GM23338 (cell line): ENCODE data around the gene DYNLT2B. TPM values are rescaled to one million over a fixed set of nuclear protein-coding genes. Genes with fewer than 3 reads are reported as not detected.

ENCODE experiments used
- ATAC-seq: fragments of 200-7000 bp; cut with Tn5 transposase; 3 replicates; pipeline ENCODE4 v1.9.1; 2020
- DNase-seq: peaks from one replicate; pipeline ENCODE4 v3.0.0-alpha.2; 2015; ENCODE audit warnings: low spot score
- H2AFZ ChIP-seq: fragments of 200-600 bp; sonication (generic); 2 replicates; pipeline ENCODE4 v1.8.0; 2016; ENCODE audit warnings: antibody characterized with exemption, mild to moderate bottlenecking, moderate library complexity
- H3F3A ChIP-seq: fragments of 200-600 bp; sonication (generic); replicated peaks from 2 replicates; pipeline ENCODE4 v1.8.0; 2017; ENCODE audit warnings: antibody characterized with exemption, mixed run types, low read depth
- H3K27ac ChIP-seq: fragments of 200-600 bp; sonication (generic); 2 replicates; pipeline ENCODE4 v1.6.1; 2016; ENCODE audit warnings: low read depth
- H3K27me3 ChIP-seq: fragments of 200-600 bp; sonication (generic); 2 replicates; pipeline ENCODE4 v1.8.0; 2016; ENCODE audit warnings: mild to moderate bottlenecking, mixed run types, moderate library complexity; ENCODE audit not compliant: insufficient read depth
- H3K36me3 ChIP-seq: fragments of 200-600 bp; sonication (generic); 2 replicates; pipeline ENCODE4 v1.8.0; 2016; ENCODE audit warnings: mild to moderate bottlenecking; ENCODE audit not compliant: insufficient read depth
- H3K4me1 ChIP-seq: fragments of 200-600 bp; sonication (generic); 2 replicates; pipeline ENCODE4 v1.8.0; 2016; ENCODE audit warnings: mild to moderate bottlenecking, moderate library complexity; ENCODE audit not compliant: insufficient read depth
- H3K4me2 ChIP-seq: fragments of 200-600 bp; sonication (generic); 2 replicates; pipeline ENCODE4 v1.7.1; 2017; ENCODE audit warnings: mixed run types
- H3K4me3 ChIP-seq: fragments of 200-600 bp; sonication (generic); 2 replicates; pipeline ENCODE4 v1.6.1; 2016; ENCODE audit warnings: mixed run types
- H3K79me2 ChIP-seq: fragments of 200-600 bp; sonication (generic); replicated peaks from 2 replicates; pipeline ENCODE4 v1.8.0; 2017; ENCODE audit warnings: mild to moderate bottlenecking; ENCODE audit not compliant: insufficient read depth
- H3K9me2 ChIP-seq: fragments of 200-600 bp; sonication (generic); 2 replicates; pipeline ENCODE4 v1.8.0; 2017; ENCODE audit not compliant: insufficient read depth
- H4K20me1 ChIP-seq: fragments of 200-600 bp; sonication (generic); replicated peaks from 2 replicates; pipeline ENCODE4 v1.8.0; 2017; ENCODE audit warnings: mild to moderate bottlenecking; ENCODE audit not compliant: insufficient read depth
- H3K27ac Mint-ChIP-seq: 2 replicates; pipeline ENCODE4 v1.8.0; 2020; ENCODE audit warnings: inconsistent platforms, mild to moderate bottlenecking, moderate library complexity, mixed read lengths
- H3K27me3 Mint-ChIP-seq: 3 replicates; pipeline ENCODE4 v1.8.0; 2022; ENCODE audit warnings: low read depth, mild to moderate bottlenecking, moderate library complexity, mixed read lengths, inconsistent platforms; ENCODE audit not compliant: insufficient read depth, poor library complexity
- H3K36me3 Mint-ChIP-seq: 3 replicates; pipeline ENCODE4 v1.8.0; 2021; ENCODE audit warnings: low read depth, mild to moderate bottlenecking, inconsistent platforms, moderate library complexity, mixed read lengths
- H3K4me1 Mint-ChIP-seq: 3 replicates; pipeline ENCODE4 v1.8.0; 2020; ENCODE audit warnings: mild to moderate bottlenecking, inconsistent platforms, mixed read lengths
- H3K4me3 Mint-ChIP-seq: 3 replicates; pipeline ENCODE4 v1.8.0; 2021; ENCODE audit warnings: moderate library complexity, mild to moderate bottlenecking, inconsistent platforms, mixed read lengths
- H3K9me3 Mint-ChIP-seq: 3 replicates; pipeline ENCODE4 v1.8.0; 2020; ENCODE audit warnings: moderate library complexity, mild to moderate bottlenecking, inconsistent platforms, mixed read lengths
- CREB1 ChIP-seq: fragments of 250-450 bp; sonication (Bioruptor Pico); IDR thresholded peaks from 2 replicates; pipeline ENCODE4 v1.5.0; 2020; ENCODE audit warnings: low read depth, mild to moderate bottlenecking, moderate library complexity
- EZH2 ChIP-seq: fragments of 200-600 bp; sonication (generic); IDR thresholded peaks from one replicate; pipeline ENCODE4 v1.8.0; 2017; ENCODE audit warnings: antibody characterized with exemption, mild to moderate bottlenecking, low read depth; ENCODE audit not compliant: unreplicated experiment
- EZH2phosphoT487 ChIP-seq: fragments of 200-600 bp; sonication (generic); IDR thresholded peaks from one replicate; pipeline ENCODE4 v1.8.1; 2018; ENCODE audit warnings: antibody characterized with exemption; ENCODE audit not compliant: unreplicated experiment
- JUNB ChIP-seq: IDR thresholded peaks from one replicate; pipeline ENCODE4 v1.6.1; 2016; ENCODE audit warnings: antibody characterized with exemption; ENCODE audit not compliant: unreplicated experiment
- NANOG ChIP-seq: IDR thresholded peaks from 2 replicates; pipeline ENCODE4 v1.6.1; 2016; ENCODE audit warnings: antibody characterized with exemption, borderline replicate concordance
- POLR2AphosphoS5 ChIP-seq: IDR thresholded peaks from 2 replicates; pipeline ENCODE4 v1.6.1; 2016; ENCODE audit warnings: antibody characterized with exemption, low read depth
- REST ChIP-seq: IDR thresholded peaks from one replicate; pipeline ENCODE4 v1.6.1; 2018; ENCODE audit warnings: antibody characterized with exemption; ENCODE audit not compliant: unreplicated experiment
- STAT1 ChIP-seq: IDR thresholded peaks from one replicate; pipeline ENCODE4 v1.6.1; 2016; ENCODE audit warnings: antibody characterized with exemption; ENCODE audit not compliant: unreplicated experiment
- ZNF114 ChIP-seq: fragments of 250-450 bp; sonication (Bioruptor Pico); IDR thresholded peaks from 2 replicates; pipeline ENCODE4 v1.5.0; 2020; ENCODE audit warnings: mild to moderate bottlenecking, moderate library complexity
- ZNF331 ChIP-seq: fragments of 250-450 bp; sonication (Bioruptor Pico); IDR thresholded peaks from 2 replicates; pipeline ENCODE4 v1.5.0; 2020; ENCODE audit warnings: low read depth, mild to moderate bottlenecking, moderate library complexity
- ZNF462 ChIP-seq: fragments of 250-450 bp; sonication (Bioruptor Pico); IDR thresholded peaks from 2 replicates; pipeline ENCODE4 v1.5.0; 2020; ENCODE audit warnings: mild to moderate bottlenecking, moderate library complexity
- polyA plus RNA-seq: library from polyadenylated mRNA; unstranded; fragments of >200 nt; fragmentation: Nextera tagmentation; extraction: Ambion mirVana; gene quantifications from 2 replicates; pipeline ENCODE4 v1.2.1, GENCODE V29; 2016
- total RNA-seq: library from RNA; depleted of rRNA; stranded (reverse); fragments of >200 nt; shearing (Covaris generic); gene quantifications from 2 replicates; pipeline ENCODE4 v1.2.3, GENCODE V29; 2014
- TF ChIP-seq, protein P1 (sequence below): IDR thresholded peaks from 2 replicates; pipeline ENCODE4 v1.6.1; 2016; ENCODE audit warnings: antibody characterized with exemption
- TF ChIP-seq, protein P2 (sequence below), 2 experiments: fragments of 200-600 bp in 1 of 2; sonication (generic) in 1 of 2; conservative IDR thresholded peaks; 2 replicates each; pipeline versions ENCODE4 v1.5.1 to v1.6.1; 2016 to 2017; ENCODE audit warnings: antibody characterized with exemption in 2 of 2, low read depth in 2 of 2, mild to moderate bottlenecking in 2 of 2, moderate library complexity in 1 of 2

DYNLT2B gene
- total and polyA plus RNA-seq, 2 experiments from 2014 or later = 11.3 to 42.7 TPM

- Histone ChIP-seq H3K4me3 (no peak overlapping the region), H3K79me2 (peaks cover 10% of the 10 kb centered on the region), H3K36me3 (peaks cover 5% of the 10 kb centered on the region; the same call in 1 of the 2 replicates), H2AFZ (no peak overlapping the region), H3K27ac (no peak overlapping the region), H3F3A (no peaks in the 10 kb centered on the region), H3K4me1 (peaks cover 16% of the 10 kb centered on the region), H3K4me2 (no peak overlapping the region), H3K9me2 (no peaks in the 10 kb centered on the region), H3K27me3 (no peaks in the 10 kb centered on the region), H4K20me1 (no peaks in the 10 kb centered on the region)
- H3K36me3 Mint-ChIP-seq = peaks cover 16% of the 10 kb centered on the region
- peaks cover 3% of the 10 kb centered on the region for H3K27me3 Mint-ChIP-seq
- H3K4me3 Mint-ChIP-seq = no peak overlapping the region
- TF ChIP-seq ZNF331 (CRISPR knock-in tag) = no peak
- TF ChIP-seq NANOG = no peak
- TF ChIP-seq POLR2AphosphoS5 = no peak
- TF ChIP-seq STAT1 = no peak
- TF ChIP-seq CREB1 (CRISPR knock-in tag) = no peak
- TF ChIP-seq, protein P1, sequence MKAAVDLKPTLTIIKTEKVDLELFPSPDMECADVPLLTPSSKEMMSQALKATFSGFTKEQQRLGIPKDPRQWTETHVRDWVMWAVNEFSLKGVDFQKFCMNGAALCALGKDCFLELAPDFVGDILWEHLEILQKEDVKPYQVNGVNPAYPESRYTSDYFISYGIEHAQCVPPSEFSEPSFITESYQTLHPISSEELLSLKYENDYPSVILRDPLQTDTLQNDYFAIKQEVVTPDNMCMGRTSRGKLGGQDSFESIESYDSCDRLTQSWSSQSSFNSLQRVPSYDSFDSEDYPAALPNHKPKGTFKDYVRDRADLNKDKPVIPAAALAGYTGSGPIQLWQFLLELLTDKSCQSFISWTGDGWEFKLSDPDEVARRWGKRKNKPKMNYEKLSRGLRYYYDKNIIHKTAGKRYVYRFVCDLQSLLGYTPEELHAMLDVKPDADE = no peak
- TF ChIP-seq EZH2phosphoT487 = no peak
- no peak for TF ChIP-seq JUNB
- TF ChIP-seq ZNF114 (CRISPR knock-in tag) = no peak
- no peak for TF ChIP-seq EZH2
- TF ChIP-seq, protein P2, sequence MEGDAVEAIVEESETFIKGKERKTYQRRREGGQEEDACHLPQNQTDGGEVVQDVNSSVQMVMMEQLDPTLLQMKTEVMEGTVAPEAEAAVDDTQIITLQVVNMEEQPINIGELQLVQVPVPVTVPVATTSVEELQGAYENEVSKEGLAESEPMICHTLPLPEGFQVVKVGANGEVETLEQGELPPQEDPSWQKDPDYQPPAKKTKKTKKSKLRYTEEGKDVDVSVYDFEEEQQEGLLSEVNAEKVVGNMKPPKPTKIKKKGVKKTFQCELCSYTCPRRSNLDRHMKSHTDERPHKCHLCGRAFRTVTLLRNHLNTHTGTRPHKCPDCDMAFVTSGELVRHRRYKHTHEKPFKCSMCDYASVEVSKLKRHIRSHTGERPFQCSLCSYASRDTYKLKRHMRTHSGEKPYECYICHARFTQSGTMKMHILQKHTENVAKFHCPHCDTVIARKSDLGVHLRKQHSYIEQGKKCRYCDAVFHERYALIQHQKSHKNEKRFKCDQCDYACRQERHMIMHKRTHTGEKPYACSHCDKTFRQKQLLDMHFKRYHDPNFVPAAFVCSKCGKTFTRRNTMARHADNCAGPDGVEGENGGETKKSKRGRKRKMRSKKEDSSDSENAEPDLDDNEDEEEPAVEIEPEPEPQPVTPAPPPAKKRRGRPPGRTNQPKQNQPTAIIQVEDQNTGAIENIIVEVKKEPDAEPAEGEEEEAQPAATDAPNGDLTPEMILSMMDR (conservative IDR thresholded peaks at IDR 0.05; ENCODE audit: low read depth in 2 of 2) = no peak
- TF ChIP-seq REST = no peak
- TF ChIP-seq ZNF462 (CRISPR knock-in tag) = no peak
- peaks cover 19% of the 10 kb centered on the region for H3K4me1 Mint-ChIP-seq
- no peak overlapping the region for H3K27ac Mint-ChIP-seq
- no peaks in the 10 kb centered on the region for H3K9me3 Mint-ChIP-seq
- DNase-seq (no peak), ATAC-seq (no peak)
These were observed 57.3 kb downstream of the DYNLT2B start for GRCh38 chr3:196260784-196261183.
